Kidney (tissue), 14 donors: ENCODE measurements around the gene ZFX. TPM values are rescaled to one million over a fixed set of nuclear protein-coding genes. Genes with fewer than 3 reads are reported as not detected.

ENCODE experiments used
- DNase-seq, 5 donors: peaks; one replicate each; pipeline ENCODE4 v3.0.0-alpha.2; 2013 to 2020
- FAIRE-seq: peaks from 2 replicates; lab custom pipeline; 2012; peaks lifted over from hg19 to GRCh38; lab: Jason Lieb, UNC
- H3K27ac ChIP-seq, 2 donors: one replicate each; pipeline ENCODE4 v1.7.0; 2013; ENCODE audit warnings: low read depth in 2 of 2, low read length in 2 of 2, inconsistent platforms in 1 of 2
- H3K27me3 ChIP-seq: one replicate; pipeline ENCODE4 v1.7.1; 2013; ENCODE audit warnings: low read length, inconsistent platforms; ENCODE audit not compliant: control insufficient read depth, insufficient read depth
- H3K36me3 ChIP-seq, 3 donors: one replicate each; pipeline versions ENCODE4 v1.7.0 to v1.7.1; 2013; ENCODE audit warnings: low read length in 3 of 3, control low read depth in 1 of 3, inconsistent platforms in 1 of 3; ENCODE audit not compliant: insufficient read depth in 3 of 3, control insufficient read depth in 2 of 3
- H3K4me1 ChIP-seq, 3 donors: one replicate each; pipeline versions ENCODE4 v1.7.0 to v1.7.1; 2013; ENCODE audit warnings: low read length in 3 of 3, inconsistent platforms in 1 of 3, low read depth in 1 of 3; ENCODE audit not compliant: control insufficient read depth in 2 of 3, insufficient read depth in 2 of 3
- H3K4me3 ChIP-seq, 3 donors: one replicate each; pipeline versions ENCODE4 v1.7.0 to v1.8.1; 2013; ENCODE audit warnings: low read length in 3 of 3, control low read depth in 1 of 3, inconsistent platforms in 1 of 3
- H3K9ac ChIP-seq, 3 donors: one replicate each; pipeline versions ENCODE4 v1.7.0 to v1.7.1; 2013; ENCODE audit warnings: low read length in 3 of 3, control low read depth in 1 of 3, inconsistent platforms in 1 of 3
- H3K9me3 ChIP-seq, 3 donors: one replicate each; pipeline versions ENCODE4 v1.7.0 to v1.7.1; 2013; ENCODE audit warnings: low read length in 3 of 3, control low read depth in 1 of 3, inconsistent platforms in 1 of 3; ENCODE audit not compliant: control insufficient read depth in 2 of 3, insufficient read depth in 1 of 3
- intact Hi-C: fragments of 100-400 bp; cut with DNase I; formaldehyde crosslinking; loops from one replicate; pipeline ENCODE4 v1.11.1; 2022
- polyA plus RNA-seq: library from polyadenylated mRNA; stranded (reverse); fragments of 350-450 nt; fragmentation: Illumina TruSeq; extraction: RNeasy Lipid Tissue Mini Kit (QIAGEN cat#74804); gene quantifications from one replicate; pipeline ENCODE4 v1.2.3, GENCODE V29; 2014; ENCODE audit warnings: low read depth, low replicate concordance; ENCODE audit not compliant: insufficient read depth
- total RNA-seq: library from RNA; stranded (reverse); fragmentation: NEBNext Ultra II Directional; extraction: Animal tissue kit (Norgen Biotek cat#: 25700); gene quantifications from one replicate; pipeline ENCODE4 v1.2.1, GENCODE V29; 2021
- TF ChIP-seq, protein P1 (sequence below): IDR thresholded peaks from 3 replicates; pipeline ENCODE4 v1.5.1; 2012; ENCODE audit warnings: mild to moderate bottlenecking, moderate library complexity, borderline replicate concordance; ENCODE audit not compliant: insufficient read depth; ENCODE audit errors: extremely low read depth
- donor health status: control.
- donor health status: control.
- donor health status: control.
- donor health status: control.
- donor health status: control.
- donor health status: DM: yes; HTN: yes; CAD: no.
- donor health status: Normal renal cell carcinoma (clear cell type).

The ZFX gene
- total and polyA plus RNA-seq, 2 donors from 2014 or later: 5.0 to 58.3 TPM

DNA sequence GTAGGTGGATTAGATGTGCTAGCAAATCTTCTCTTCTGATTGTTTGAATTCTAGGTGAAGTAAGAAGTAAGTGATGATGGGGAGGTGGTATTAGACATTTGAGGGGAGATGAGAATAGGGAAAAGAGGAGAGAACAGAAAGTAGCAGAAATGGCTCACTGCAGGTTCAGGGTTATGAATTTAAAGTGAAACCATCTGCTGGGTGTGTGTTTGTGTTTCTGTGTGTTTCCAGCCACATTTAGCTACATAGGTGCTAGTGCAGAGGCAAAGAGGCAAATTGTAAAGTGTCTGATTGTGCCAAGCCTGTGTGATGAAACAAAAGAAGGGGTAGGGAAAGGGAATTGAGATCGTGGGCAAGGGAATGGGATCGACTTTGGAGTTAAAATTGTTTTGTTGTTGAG lies 50.6 kb downstream of the ZFX start:
- Histone ChIP-seq H3K9me3 (no peaks in the 10 kb centered on the region), H3K36me3 (peaks cover 0 to 5% (median 0%) of the 10 kb centered on the region in 3 donors), H3K27ac (no peak overlapping the region), H3K4me3 (no peak overlapping the region), H3K4me1 (peaks cover 0 to 14% (median 12%) of the 10 kb centered on the region in 3 donors), H3K27me3 (no peaks in the 10 kb centered on the region), H3K9ac (no peak overlapping the region)
- intact Hi-C loops: no loop called here
- TF ChIP-seq, protein P1, sequence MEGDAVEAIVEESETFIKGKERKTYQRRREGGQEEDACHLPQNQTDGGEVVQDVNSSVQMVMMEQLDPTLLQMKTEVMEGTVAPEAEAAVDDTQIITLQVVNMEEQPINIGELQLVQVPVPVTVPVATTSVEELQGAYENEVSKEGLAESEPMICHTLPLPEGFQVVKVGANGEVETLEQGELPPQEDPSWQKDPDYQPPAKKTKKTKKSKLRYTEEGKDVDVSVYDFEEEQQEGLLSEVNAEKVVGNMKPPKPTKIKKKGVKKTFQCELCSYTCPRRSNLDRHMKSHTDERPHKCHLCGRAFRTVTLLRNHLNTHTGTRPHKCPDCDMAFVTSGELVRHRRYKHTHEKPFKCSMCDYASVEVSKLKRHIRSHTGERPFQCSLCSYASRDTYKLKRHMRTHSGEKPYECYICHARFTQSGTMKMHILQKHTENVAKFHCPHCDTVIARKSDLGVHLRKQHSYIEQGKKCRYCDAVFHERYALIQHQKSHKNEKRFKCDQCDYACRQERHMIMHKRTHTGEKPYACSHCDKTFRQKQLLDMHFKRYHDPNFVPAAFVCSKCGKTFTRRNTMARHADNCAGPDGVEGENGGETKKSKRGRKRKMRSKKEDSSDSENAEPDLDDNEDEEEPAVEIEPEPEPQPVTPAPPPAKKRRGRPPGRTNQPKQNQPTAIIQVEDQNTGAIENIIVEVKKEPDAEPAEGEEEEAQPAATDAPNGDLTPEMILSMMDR: no peak
- no peak for FAIRE-seq
- DNase-seq: no peak

DNA sequence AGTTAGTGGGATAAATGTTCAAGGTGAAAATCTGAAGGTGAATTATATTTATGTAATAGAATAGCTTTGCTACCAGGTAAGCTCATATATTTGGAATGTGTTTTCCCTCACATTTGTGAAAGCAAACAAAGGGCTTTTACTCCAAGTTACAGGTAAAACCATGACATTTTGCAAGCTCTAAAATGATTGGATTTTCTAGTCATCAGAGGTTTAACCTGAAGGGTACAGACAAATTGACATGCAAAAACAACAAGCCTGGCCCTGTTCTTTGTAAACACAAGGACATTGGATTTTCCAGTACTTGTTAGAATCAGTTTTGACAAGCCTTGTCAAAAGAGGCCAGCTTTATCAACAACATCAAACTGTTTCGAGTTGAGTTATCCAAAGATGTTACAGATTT lies 51.7 kb downstream of the ZFX start:
- TF ChIP-seq, protein P1: no peak
- H3K9me3 ChIP-seq: no peaks in the 10 kb centered on the region
- H3K4me3 ChIP-seq: no peak overlapping the region
- H3K36me3 ChIP-seq: peaks cover 0 to 5% (median 0%) of the 10 kb centered on the region in 3 donors
- intact Hi-C loops: no loop called here
- no peak overlapping the region for H3K27ac ChIP-seq
- peaks cover 0 to 14% (median 12%) of the 10 kb centered on the region in 3 donors for H3K4me1 ChIP-seq
- DNase-seq (no peak), FAIRE-seq (no peak)
- no peak overlapping the region for H3K9ac ChIP-seq
- no peaks in the 10 kb centered on the region for H3K27me3 ChIP-seq

DNA sequence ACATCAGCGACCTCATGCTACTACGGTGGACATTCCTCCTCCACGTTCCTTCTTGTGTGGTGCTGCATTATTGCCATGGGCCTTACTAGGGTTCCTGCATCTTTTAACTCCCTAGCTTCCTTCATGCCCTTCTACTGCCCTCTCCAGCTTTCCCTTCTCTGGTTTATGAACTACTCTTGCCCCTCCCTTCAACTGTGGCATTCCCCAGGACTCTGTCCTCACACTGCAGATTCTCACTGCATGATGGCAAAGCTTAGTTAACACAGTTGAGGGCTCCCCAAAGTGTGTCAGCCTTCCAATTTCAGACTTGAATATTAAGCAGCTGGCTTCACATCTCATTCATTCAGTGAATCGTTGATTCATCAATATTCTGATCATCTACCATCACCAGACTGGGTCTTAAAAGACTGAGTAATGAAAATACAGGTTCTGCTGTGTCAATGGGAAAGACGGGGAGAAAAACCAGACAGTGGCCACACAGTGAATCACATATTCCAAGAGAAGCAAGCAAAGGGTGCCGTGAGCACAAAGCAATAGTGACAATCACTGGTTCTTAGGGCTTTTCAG lies 53.0 kb downstream of the ZFX start:
- H3K36me3 ChIP-seq: peaks cover 0 to 5% (median 0%) of the 10 kb centered on the region in 3 donors
- no peak overlapping the region for H3K4me3 ChIP-seq
- H3K27me3 ChIP-seq: no peaks in the 10 kb centered on the region
- TF ChIP-seq, protein P1: no peak
- no peaks in the 10 kb centered on the region for H3K9me3 ChIP-seq
- H3K4me1 ChIP-seq: peaks cover 0 to 14% (median 12%) of the 10 kb centered on the region in 3 donors
- DNase-seq (no peak), FAIRE-seq (no peak)
- intact Hi-C loops: no loop called here
- peak overlapping the region in 1 of 2 donors; percentile 23 for H3K27ac ChIP-seq
- H3K9ac ChIP-seq: no peak overlapping the region
